Adrenal gland (tissue), 12 donors: ENCODE data around the gene E2F4. TPM values are rescaled to one million over a fixed set of nuclear protein-coding genes. Genes with fewer than 3 reads are reported as not detected.
A peak's percentile ranks its signal among the peaks of the same experiment; 100 is the strongest.

Experiments used
- DNase-seq, 7 donors: peaks; one replicate each; pipeline ENCODE4 v3.0.0-alpha.2; 2019 to 2020
- H3K27ac ChIP-seq, 5 donors: fragments of 200-600 bp; sonication (generic) in 4 of 5; 1 replicate in 3 of 5; 2 replicates in 2 of 5; pipeline versions ENCODE4 v1.5.1 to v1.8.0; 2016 to 2020; ENCODE audit warnings: mild to moderate bottlenecking in 1 of 5
- H3K27me3 ChIP-seq: fragments of 200-600 bp; 2 replicates; pipeline ENCODE4 v1.8.0; 2021
- H3K36me3 ChIP-seq, 2 donors: fragments of 200-600 bp; replicated peaks in 1 of 2; 1 replicate in 1 of 2; 2 replicates in 1 of 2; pipeline versions ENCODE4 v1.5.1 to v1.8.0; 2018 to 2022
- H3K4me1 ChIP-seq, 2 donors: fragments of 200-600 bp; replicated peaks in 1 of 2; 1 replicate in 1 of 2; 2 replicates in 1 of 2; pipeline versions ENCODE4 v1.5.1 to v1.8.0; 2018 to 2021
- H3K4me3 ChIP-seq, 4 donors: fragments of 200-600 bp; sonication (generic) in 3 of 4; one replicate each; pipeline ENCODE4 v1.5.1; 2016 to 2018
- H3K9me3 ChIP-seq, 3 donors: fragments of 200-600 bp; sonication (generic) in 1 of 3; replicated peaks in 1 of 3; 1 replicate in 2 of 3; 2 replicates in 1 of 3; pipeline versions ENCODE4 v1.5.1 to v1.8.0; 2016 to 2021
- CTCF ChIP-seq, 6 experiments: fragments of 450-650 bp in 4 of 6; fragments of 200-600 bp in 2 of 6; sonication (generic) in 1 of 6; IDR thresholded peaks; 1 replicate in 5 of 6; 2 replicates in 1 of 6; pipeline versions ENCODE4 v1.5.1 to v1.8.0; 2016 to 2021; ENCODE audit warnings: antibody characterized with exemption in 6 of 6, mild to moderate bottlenecking in 2 of 6, moderate library complexity in 1 of 6
- POLR2A ChIP-seq, 2 donors: fragments of 450-650 bp; IDR thresholded peaks; one replicate each; pipeline ENCODE4 v1.6.1; 2017; ENCODE audit warnings: antibody characterized with exemption in 2 of 2, mild to moderate bottlenecking in 2 of 2, moderate library complexity in 1 of 2
- WGBS, 4 donors: extraction: QIAGEN DNeasy Blood & Tissue Kit in 2 of 4; methylation state at CpG; one replicate each; pipeline versions ENCODE4 v1.1.5 to v1.1.7; 2013 to 2017; 5-methylcytosine and 5-hydroxymethylcytosine counted together
- intact Hi-C, 2 donors: fragments of 100-400 bp; cut with DNase I; formaldehyde crosslinking; loops; one replicate each; pipeline versions ENCODE4 v1.14.1 to v1.15.0; 2022 to 2023
- polyA plus RNA-seq, 3 donors: library from polyadenylated mRNA; stranded (reverse); fragments of 200-250 nt in 2 of 3; fragments of 350-450 nt in 1 of 3; fragmentation: Illumina TruSeq in 1 of 3; extraction: RNeasy Lipid Tissue Mini Kit (QIAGEN cat#74804) in 1 of 3; gene quantifications; one replicate each; pipeline ENCODE4 v1.2.3, GENCODE V29; 2013 to 2014
- total RNA-seq, 9 donors: library from RNA; depleted of rRNA in 4 of 9; stranded (reverse); fragments of >200 nt in 4 of 9; fragments of 120-200 nt in 1 of 9; fragmentation: NEBNext Ultra II Directional in 1 of 9; extraction: Animal tissue kit (Norgen Biotek cat#: 25700) in 1 of 9; gene quantifications; one replicate each; pipeline versions ENCODE4 v1.1.0 to v1.2.4, GENCODE V29; 2013 to 2023
- donor health status: healthy with polysubstance abuse.
- donor health status: Bipolar disorder and iron deficiency.
- donor health status: DM: yes; HTN: yes; CAD: no.
- donor health status: DM: no; HTN: no; CAD: no.
- donor health status: DM: no; HTN: no; CAD: no.
- donor health status: DM: yes; HTN: yes; CAD: no.

E2F4 gene
- total and polyA plus RNA-seq, 12 donors = 44.4 to 122 (median 69.1) TPM

GRCh38 chr16:67190448-67191399, 1.2 kb upstream of the E2F4 start:
- Histone ChIP-seq H3K4me1 (peaks cover 11 to 30% of the 10 kb centered on the region in 2 donors), H3K4me3 (peak overlapping the region in 1 of 4 donors; percentile 19), H3K27me3 (no peaks in the 10 kb centered on the region), H3K9me3 (no peaks in the 10 kb centered on the region), H3K36me3 (peaks cover 0 to 24% of the 10 kb centered on the region in 2 donors), H3K27ac (peak overlapping the region in 1 of 5 donors; percentile 57)
- TF ChIP-seq CTCF (IDR thresholded peaks at IDR 0.05) = no peak
- no peak for TF ChIP-seq POLR2A (IDR thresholded peaks at IDR 0.05)
- no peak for DNase-seq
- 65 to 73% (median 72%) methylated on average over 12 to 13 of the region's 13 CpGs for WGBS, 4 donors
- intact Hi-C loops = no loop called here

GRCh38 chr16:67191411-67191994, 452 bp upstream of the E2F4 start:
- H3K4me3 ChIP-seq = peak overlapping the region in 1 of 4 donors; percentile 98
- no peak for TF ChIP-seq POLR2A (IDR thresholded peaks at IDR 0.05)
- no peak for TF ChIP-seq CTCF (IDR thresholded peaks at IDR 0.05)
- WGBS, 4 donors = 21 to 24% (median 22%) methylated on average over 8 to 9 of the region's 9 CpGs
- peak overlapping the region in 1 of 5 donors; percentile 75 for H3K27ac ChIP-seq
- peaks cover 0 to 31% of the 10 kb centered on the region in 2 donors for H3K36me3 ChIP-seq
- intact Hi-C loops = no loop called here
- H3K27me3 ChIP-seq = no peaks in the 10 kb centered on the region
- DNase-seq = no peak
- H3K9me3 ChIP-seq = no peaks in the 10 kb centered on the region
- peaks cover 11 to 29% of the 10 kb centered on the region in 2 donors for H3K4me1 ChIP-seq

- DNase-seq = no peak
- Histone ChIP-seq H3K4me1 (peaks cover 11 to 29% of the 10 kb centered on the region in 2 donors), H3K27ac (peak overlapping the region in 3 of 5 donors; percentile 60 to 87 (median 75)), H3K4me3 (peak overlapping the region; percentile 31 to 98 (median 89)), H3K36me3 (peaks cover 0 to 45% of the 10 kb centered on the region in 2 donors), H3K9me3 (no peaks in the 10 kb centered on the region), H3K27me3 (no peaks in the 10 kb centered on the region)
- intact Hi-C loops = no loop called here
- no peak for TF ChIP-seq CTCF (IDR thresholded peaks at IDR 0.05)
- no peak for TF ChIP-seq POLR2A (IDR thresholded peaks at IDR 0.05)
- 16 to 57% (median 25%) methylated on average over 1 to 17 of the region's 17 CpGs for WGBS, 4 donors
Observed at GRCh38 chr16:67192781-67193361, 916 bp downstream of the E2F4 start.

GRCh38 chr16:67193536-67193935, 1.6 kb downstream of the E2F4 start:
- Histone ChIP-seq H3K36me3 (peaks cover 0 to 47% of the 10 kb centered on the region in 2 donors), H3K9me3 (no peaks in the 10 kb centered on the region), H3K4me1 (peaks cover 11 to 29% of the 10 kb centered on the region in 2 donors), H3K27ac (peak overlapping the region in 1 of 5 donors; percentile 87), H3K27me3 (no peaks in the 10 kb centered on the region), H3K4me3 (peak overlapping the region in 1 of 4 donors; percentile 98)
- intact Hi-C loops = no loop called here
- no peak for TF ChIP-seq CTCF (IDR thresholded peaks at IDR 0.05)
- TF ChIP-seq POLR2A (IDR thresholded peaks at IDR 0.05) = no peak
- no peak for DNase-seq
